ENCODE data around the gene FBXL7. TPM values are rescaled to one million over a fixed set of nuclear protein-coding genes. Genes with fewer than 3 reads are reported as not detected.

The FBXL7 gene
- polyA plus RNA-seq, 3 donors: 23.9 to 29.1 (median 28.1) TPM

DNA sequence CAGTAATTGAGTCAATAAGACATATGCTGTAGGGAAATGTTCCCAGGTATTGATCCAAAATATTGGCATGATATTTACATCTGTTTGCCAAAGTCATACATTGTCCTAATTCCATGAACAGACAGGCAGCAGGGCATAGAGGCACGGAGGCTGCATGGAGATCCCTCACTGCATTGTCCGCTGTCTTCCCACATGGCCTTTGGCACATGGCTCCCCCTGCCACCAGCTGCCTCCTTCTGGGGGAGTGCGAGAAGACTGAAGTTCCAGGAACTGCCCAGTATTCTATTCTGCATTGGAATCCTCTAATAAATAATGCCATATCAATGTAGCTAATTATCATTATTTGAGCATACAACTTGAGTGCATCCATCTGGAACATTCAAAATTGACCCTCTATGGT, 269.0 kb downstream of the FBXL7 start:
- no peak for DNase-seq (ENCODE audit: extremely low read depth in 1 of 11, low read depth in 9 of 11, low spot score in 4 of 11)

DNA sequence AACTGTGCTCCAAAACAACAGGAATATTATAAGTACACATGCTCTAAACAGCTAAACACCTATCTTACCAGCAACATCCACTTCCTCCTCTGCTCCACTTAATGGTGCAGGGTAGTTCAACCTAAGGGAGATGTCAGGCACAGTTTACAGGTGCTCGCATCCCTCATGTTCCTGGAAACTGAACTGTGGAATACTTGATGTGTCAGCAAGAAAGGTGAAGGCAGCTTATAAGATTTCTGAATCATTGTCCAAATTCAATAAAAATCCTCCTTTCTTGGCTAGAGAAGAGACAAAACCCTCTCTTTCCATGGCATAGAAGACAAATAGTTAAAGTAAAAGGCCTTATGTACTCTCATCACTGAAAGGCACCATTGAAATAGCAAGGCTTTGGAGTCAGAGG, 272.2 kb downstream of the FBXL7 start:
- no peak for DNase-seq (ENCODE audit: extremely low read depth in 1 of 11, low read depth in 9 of 11, low spot score in 4 of 11)

DNA sequence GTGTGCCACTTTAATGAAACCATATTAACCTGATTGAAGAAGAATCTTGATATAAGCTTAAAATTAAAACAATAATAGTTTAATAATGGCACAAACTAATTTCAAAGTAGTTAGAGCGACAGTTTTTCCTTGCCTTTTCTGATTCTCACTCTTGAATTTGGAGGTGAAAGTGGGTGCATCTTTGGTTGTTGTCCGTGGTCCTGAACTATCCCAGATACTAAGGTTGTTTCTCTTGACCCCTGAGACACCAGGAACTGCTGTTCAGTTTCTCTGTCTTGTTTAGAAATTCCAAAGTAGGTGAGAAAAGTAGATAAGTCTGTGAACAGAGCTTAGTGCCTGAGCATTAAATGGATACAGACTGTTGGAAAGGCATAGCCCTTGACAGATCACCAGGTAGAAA, 274.7 kb downstream of the FBXL7 start:
- DNase-seq (ENCODE audit: extremely low read depth in 1 of 11, low read depth in 9 of 11, low spot score in 4 of 11): no peak

- no peak for DNase-seq (ENCODE audit: extremely low read depth in 1 of 11, low read depth in 9 of 11, low spot score in 4 of 11)
Observed at GRCh38 chr5:15776346-15776745, 276.4 kb downstream of the FBXL7 start.

GRCh38 chr5:15783734-15784133, 283.8 kb downstream of the FBXL7 start:
- no peak for DNase-seq (ENCODE audit: extremely low read depth in 1 of 11, low read depth in 9 of 11, low spot score in 4 of 11)

- DNase-seq (ENCODE audit: extremely low read depth in 1 of 11, low read depth in 9 of 11, low spot score in 4 of 11): no peak
Observed at GRCh38 chr5:15785531-15785981, 285.6 kb downstream of the FBXL7 start.

- DNase-seq (ENCODE audit: extremely low read depth in 1 of 11, low read depth in 9 of 11, low spot score in 4 of 11): no peak
Observed at GRCh38 chr5:15786326-15786725, 286.3 kb downstream of the FBXL7 start.

DNA sequence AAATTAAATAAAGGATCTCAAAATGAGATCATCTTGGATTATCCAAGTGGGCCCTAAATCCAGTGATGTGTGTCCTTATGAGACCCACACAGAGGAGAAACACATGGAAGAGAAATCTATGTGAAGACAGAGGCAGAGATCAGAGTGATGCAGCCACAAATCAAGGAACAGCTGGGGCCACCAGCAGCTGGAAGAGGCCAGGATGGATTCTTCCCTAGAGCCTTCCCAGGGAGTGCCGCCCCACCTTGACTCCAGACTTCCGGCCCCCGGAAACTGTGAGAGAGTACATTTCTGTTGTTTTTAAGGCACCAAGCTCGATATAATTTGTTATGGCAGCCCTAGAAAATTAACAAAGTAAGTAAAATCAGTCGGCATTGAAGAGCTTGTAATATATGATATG, 286.9 kb downstream of the FBXL7 start:
- no peak for DNase-seq (ENCODE audit: extremely low read depth in 1 of 11, low read depth in 9 of 11, low spot score in 4 of 11)

- DNase-seq (ENCODE audit: extremely low read depth in 1 of 11, low read depth in 9 of 11, low spot score in 4 of 11): no peak
Observed at GRCh38 chr5:15787681-15788080, 287.7 kb downstream of the FBXL7 start.

DNA sequence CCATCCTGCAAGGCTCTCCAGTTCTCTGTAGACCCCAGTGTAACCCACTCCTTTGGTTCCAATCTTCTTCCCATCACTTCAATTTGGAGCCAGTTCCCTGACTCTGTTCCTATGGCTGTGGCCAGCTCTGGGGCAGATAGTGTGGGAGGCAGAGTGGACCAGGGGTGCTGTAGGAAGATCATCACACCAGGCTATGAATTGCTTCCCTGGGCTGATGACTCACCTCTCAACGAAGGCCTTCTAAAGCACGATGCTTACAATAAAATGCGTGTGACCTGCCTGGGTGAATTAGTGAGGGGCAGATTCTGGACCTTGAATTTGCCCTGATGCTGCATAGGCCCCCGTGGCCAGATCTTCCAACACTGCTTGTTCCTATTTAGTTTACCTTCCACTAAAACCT, 289.7 kb downstream of the FBXL7 start:
- no peak for DNase-seq (ENCODE audit: extremely low read depth in 1 of 11, low read depth in 9 of 11, low spot score in 4 of 11)

- DNase-seq (ENCODE audit: extremely low read depth in 1 of 11, low read depth in 9 of 11, low spot score in 4 of 11): no peak
Observed at GRCh38 chr5:15790446-15791018, 290.6 kb downstream of the FBXL7 start.

DNA sequence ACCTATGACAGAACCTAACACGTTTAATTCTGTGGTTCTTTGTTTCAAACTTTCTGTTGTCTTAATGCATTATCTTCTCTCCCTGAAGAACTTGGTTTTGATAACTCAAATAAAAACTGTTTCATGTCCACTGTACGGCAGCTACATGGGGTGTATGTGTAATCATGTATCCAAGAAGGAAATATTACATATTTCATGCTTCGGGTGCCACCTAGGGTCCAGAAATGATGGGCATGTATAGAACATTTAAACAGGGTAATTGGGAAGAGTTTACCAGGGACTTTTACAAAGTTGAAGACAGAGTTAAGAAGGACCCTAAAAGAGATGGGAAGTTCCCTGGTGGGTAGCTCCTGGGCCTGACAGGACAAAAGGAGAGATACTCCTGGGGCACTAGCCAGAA, 291.3 kb downstream of the FBXL7 start:
- no peak for DNase-seq (ENCODE audit: extremely low read depth in 1 of 11, low read depth in 9 of 11, low spot score in 4 of 11)

DNA sequence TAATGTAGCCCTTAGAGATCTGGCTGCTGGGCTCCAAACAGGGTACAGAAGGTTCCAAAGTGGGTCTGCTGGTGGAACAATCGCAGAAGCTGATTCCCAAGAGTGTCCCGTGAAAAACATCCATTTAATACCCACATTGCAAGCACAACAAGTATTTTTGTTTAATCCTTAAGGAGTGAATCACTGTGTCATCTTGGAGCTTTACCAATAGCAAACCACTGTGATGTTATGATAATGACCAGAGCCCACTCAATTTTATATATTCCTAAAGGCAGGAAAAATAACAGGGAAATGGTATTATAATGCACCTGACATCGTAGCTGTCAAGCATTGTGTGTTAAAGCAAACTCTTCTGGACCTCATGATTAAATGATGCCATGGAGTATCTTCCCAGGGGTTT, 291.9 kb downstream of the FBXL7 start:
- DNase-seq (ENCODE audit: extremely low read depth in 1 of 11, low read depth in 9 of 11, low spot score in 4 of 11): no peak

DNA sequence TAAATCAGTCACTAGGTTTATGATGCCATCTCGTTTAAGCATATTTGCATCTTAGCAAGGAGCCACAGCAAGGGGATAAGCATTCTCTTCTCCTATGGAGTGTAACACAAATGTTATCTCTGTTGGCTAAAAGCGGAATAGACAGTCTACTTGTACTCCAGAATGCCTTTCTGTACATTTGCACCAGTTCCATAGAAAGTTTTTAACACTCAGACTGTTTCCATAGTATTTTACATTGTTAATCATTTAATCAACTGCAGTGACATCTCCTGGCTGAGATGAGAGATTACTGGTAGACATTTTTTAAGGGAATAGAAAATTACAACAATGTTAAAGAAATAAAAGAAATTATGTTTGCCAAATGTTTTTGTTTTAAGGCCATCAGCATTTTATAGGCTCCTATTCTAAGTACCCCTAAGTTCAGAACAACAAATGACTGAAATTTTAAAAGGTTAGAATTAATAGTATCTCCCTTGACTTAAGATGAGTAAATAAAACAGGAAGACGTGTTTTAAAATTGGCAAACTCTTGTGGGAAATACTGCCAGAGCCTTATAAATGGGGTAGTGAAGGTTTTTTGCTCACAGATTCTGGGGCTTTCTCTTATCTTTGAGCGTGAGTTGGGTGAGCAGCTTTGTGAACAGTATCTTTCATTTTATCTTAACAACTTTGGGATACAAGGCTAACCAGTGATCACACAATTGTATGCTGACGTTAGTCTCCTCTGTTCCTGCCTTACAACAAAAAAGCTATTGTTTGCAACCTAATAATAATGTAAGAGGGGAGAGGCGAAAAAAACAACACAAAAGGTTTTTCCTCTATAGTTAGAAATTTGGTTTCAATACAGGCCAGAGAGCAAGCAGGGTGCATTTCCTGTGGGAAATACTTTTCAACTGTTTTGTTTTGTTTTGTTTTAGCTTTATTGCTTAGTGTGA, 294.3 kb downstream of the FBXL7 start:
- no peak for DNase-seq (ENCODE audit: extremely low read depth in 1 of 11, low read depth in 9 of 11, low spot score in 4 of 11)

- DNase-seq (ENCODE audit: extremely low read depth in 1 of 11, low read depth in 9 of 11, low spot score in 4 of 11): no peak
Observed at GRCh38 chr5:15796096-15796495, 296.1 kb downstream of the FBXL7 start.

DNA sequence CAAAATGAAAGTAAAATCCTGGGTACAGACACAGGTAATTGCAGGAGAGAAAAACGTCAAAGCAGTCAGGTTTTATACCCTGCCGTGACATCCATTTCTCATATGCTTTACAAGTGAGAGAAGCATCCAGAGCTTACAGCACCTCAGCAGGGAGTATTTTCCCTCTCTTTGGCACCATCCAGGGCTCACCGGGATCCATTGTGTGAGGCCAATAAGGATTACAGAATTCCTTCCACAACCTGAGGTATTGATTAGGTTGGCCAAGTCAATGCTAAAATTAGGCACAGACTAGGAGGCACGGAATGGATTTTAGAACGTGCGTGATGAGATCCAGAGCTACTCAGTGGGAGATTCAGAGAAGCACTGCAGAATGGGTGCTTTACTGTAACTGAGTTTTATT, 296.6 kb downstream of the FBXL7 start:
- DNase-seq (ENCODE audit: extremely low read depth in 1 of 11, low read depth in 9 of 11, low spot score in 4 of 11): no peak

DNA sequence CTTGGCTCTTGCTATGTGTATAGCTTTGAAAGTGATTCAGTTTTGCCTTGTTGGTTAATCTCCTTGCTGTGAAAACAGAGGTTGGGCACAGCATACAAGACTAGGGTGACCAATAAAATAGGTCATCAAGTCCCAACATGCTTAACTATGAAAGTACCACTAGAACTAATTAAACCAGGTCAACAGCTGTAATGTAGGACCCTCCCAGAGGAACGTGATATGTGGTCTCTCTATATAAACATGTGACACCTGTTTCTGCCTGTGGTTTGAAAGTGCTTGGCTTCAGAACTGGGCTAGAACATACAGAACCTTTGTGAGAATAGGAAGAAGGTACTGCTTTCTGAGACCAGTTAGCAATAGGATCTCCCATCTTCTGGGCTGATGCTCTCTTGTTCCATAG, 297.1 kb downstream of the FBXL7 start:
- no peak for DNase-seq (ENCODE audit: extremely low read depth in 1 of 11, low read depth in 9 of 11, low spot score in 4 of 11)

DNA sequence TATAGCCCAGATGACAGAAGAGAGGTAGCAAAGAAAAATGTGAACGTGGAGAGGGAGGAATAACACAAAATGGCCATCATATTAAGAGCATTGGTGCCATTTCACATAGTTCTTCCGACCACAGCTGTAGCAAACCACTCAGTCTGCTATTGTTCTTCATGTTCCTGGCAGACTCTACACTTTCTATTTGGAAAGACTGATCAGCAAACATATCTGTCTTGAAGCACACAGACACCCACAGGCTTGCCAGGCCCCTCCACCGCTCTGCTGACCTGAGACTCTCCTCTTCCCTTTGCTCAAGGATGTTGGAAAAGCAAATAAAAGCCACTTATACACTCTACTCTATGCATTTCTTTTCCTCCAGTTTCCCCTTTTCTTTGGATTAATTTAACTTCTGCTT, 298.0 kb downstream of the FBXL7 start:
- no peak for DNase-seq (ENCODE audit: extremely low read depth in 1 of 11, low read depth in 9 of 11, low spot score in 4 of 11)

DNA sequence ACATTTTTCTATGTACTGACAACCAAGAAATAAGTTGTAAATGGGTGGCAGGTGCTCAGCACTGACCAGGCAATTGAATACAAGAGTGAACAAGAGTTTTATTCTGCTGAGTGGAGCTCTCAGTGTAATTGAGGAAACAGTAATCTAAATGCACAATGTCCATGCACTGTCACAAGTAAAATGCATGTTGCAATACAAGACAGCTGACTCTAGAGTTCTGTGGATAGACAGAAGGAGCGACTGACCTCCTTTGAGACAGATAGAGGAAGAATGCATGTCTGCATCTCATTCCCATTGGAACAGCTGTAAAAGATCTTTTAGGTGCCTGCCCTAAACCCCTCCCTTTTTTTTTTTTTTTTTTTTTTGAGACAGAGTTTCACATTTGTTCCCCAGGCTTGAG, 299.0 kb downstream of the FBXL7 start:
- no peak for DNase-seq (ENCODE audit: extremely low read depth in 1 of 11, low read depth in 9 of 11, low spot score in 4 of 11)

- no peak for DNase-seq (ENCODE audit: extremely low read depth in 1 of 11, low read depth in 9 of 11, low spot score in 4 of 11)
Observed at GRCh38 chr5:15799612-15800011, 299.6 kb downstream of the FBXL7 start.

- DNase-seq (ENCODE audit: extremely low read depth in 1 of 11, low read depth in 9 of 11, low spot score in 4 of 11): no peak
Observed at GRCh38 chr5:15803280-15803679, 303.3 kb downstream of the FBXL7 start.

Measured in renal cortex interstitium (tissue), 11 donors.